Activated naive CD8-positive, alpha-beta T cell treated with anti-CD3 and anti-CD28 coated beads, Interleukin-2, amount 10 ng/mL, durations not matched to agents 7 days and 5 days (primary cell): ENCODE data around the gene PYCR2. TPM values are rescaled to one million over a fixed set of nuclear protein-coding genes. Genes with fewer than 3 reads are reported as not detected.
"Not testable (repeated sequence)": the region's sequence is repeated elsewhere in the genome, so short reads cannot be mapped to it uniquely, and the experiment has no call there.

Experiments used
- ATAC-seq: fragments of 150-1000 bp; cut with Tn5 transposase; one replicate; pipeline ENCODE4 v1.10.0; 2021; ENCODE audit warnings: low read depth, moderate library complexity
- POLR2A ChIA-PET: fragments of 350-600 bp; sonication (Branson Sonifier 250); formaldehyde crosslinking; loops from one replicate; lab custom pipeline; 2021; ENCODE audit warnings: antibody characterized with exemption; lab: Charles Lee
- DNase-seq: peaks from one replicate; pipeline ENCODE4 v3.0.0; 2021
- H3K27ac Mint-ChIP-seq: one replicate; pipeline ENCODE4 v1.8.0; 2022; ENCODE audit warnings: mild to moderate bottlenecking, mixed read lengths
- H3K27me3 Mint-ChIP-seq: one replicate; pipeline ENCODE4 v1.8.0; 2022; ENCODE audit warnings: mild to moderate bottlenecking, moderate library complexity, mixed read lengths
- H3K36me3 Mint-ChIP-seq: one replicate; pipeline ENCODE4 v1.8.0; 2021; ENCODE audit warnings: mild to moderate bottlenecking, mixed read lengths
- H3K4me1 Mint-ChIP-seq: one replicate; pipeline ENCODE4 v1.8.0; 2021; ENCODE audit warnings: mixed read lengths
- H3K4me3 Mint-ChIP-seq: one replicate; pipeline ENCODE4 v1.8.0; 2022; ENCODE audit warnings: mild to moderate bottlenecking, moderate library complexity, mixed read lengths
- H3K9me3 Mint-ChIP-seq: one replicate; pipeline ENCODE4 v1.8.0; 2021; ENCODE audit warnings: mixed read lengths
- total RNA-seq, 2 experiments: library from RNA; stranded (reverse); gene quantifications; one replicate each; pipeline ENCODE4 v1.2.3, GENCODE V29; 2021

The PYCR2 gene
- total RNA-seq, 2 experiments from 2014 or later, result 118 to 125 TPM

DNA sequence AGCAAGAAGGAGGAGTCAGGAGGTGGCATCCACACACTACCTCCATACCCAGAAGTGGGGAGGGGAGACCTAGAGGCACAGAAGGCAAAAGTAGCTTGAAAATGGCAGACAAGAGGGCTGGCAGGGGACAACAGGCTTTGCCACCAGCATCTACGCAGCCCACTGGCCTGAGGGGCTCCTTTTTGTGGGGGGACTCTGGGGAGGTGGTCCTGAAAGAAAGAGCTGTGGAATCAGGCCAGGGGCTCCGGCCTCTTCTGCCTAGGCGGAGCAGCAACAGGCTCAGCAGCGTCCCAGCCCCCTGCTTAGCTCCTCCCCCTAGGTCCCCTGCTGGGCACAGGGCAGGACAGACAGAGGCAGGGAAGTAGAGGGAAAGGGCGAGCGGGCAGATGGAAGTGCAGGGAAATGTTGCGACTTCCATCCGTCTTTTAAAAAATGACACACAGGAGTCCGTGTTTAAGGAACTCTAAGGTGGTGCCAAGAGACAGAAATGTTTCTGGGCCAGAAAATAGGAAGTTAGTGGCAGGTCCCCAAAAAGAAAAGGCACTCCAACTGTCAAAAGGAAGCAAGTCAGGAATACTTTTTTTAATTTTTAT, 27.0 kb upstream of the PYCR2 start:
- H3K4me1 Mint-ChIP-seq, result no peaks in the 10 kb centered on the region
- no peak for DNase-seq
- no peak for ATAC-seq

DNA sequence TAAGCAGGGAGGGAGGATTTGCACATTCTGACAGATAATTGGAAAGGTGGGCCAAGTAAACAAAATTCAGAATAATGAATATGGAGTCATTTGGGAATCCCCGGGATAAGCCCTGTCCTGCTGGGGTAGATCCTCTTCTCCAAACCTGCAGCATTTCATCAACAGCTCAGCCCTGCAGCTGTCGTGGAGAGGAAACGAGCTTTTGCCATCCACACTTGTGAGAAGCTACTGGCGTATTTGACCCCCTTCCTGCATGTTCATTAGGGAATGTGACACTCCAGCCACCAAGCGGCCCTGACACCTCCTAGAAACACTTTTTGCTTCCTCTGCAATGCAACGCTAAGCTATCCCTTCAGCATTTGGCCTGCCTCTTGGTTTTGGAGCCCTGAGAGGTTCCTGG, 25.0 kb upstream of the PYCR2 start:
- H3K9me3 Mint-ChIP-seq, result no peaks in the 10 kb centered on the region
- H3K4me1 Mint-ChIP-seq, result peaks cover 12% of the 10 kb centered on the region
- peaks cover 26% of the 10 kb centered on the region for H3K27me3 Mint-ChIP-seq
- no peak overlapping the region for H3K4me3 Mint-ChIP-seq
- no peaks in the 10 kb centered on the region for H3K36me3 Mint-ChIP-seq
- H3K27ac Mint-ChIP-seq, result no peak overlapping the region
- POLR2A ChIA-PET, result no interaction called here
- ATAC-seq (no peak), DNase-seq (no peak)

More for the DNA sequence above, 27.0 kb upstream of the PYCR2 start:
- H3K4me3 Mint-ChIP-seq, result no peak overlapping the region
- no peak overlapping the region for H3K27ac Mint-ChIP-seq
- H3K27me3 Mint-ChIP-seq, result peaks cover 25% of the 10 kb centered on the region
- H3K9me3 Mint-ChIP-seq, result no peaks in the 10 kb centered on the region
- no peaks in the 10 kb centered on the region for H3K36me3 Mint-ChIP-seq
- POLR2A ChIA-PET, result no interaction called here

DNA sequence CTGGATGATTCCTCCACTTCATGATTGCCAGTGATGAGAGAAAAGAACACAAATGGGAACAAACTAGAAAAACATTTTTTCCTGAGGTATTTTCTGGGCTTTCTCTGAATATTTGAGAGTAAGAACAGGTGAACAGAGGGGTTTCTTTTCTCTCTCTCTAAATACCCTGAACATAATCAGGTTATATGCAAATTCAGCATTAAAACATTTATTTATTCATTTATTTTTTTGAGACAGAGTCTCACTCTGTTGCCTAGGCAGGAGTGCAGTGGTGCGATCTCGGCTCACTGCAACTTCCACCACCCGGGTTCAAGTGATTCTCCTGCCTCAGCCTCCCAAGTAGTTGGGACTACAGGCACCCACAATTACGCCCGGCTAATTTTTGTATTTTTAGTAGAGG, 22.8 kb upstream of the PYCR2 start:
- H3K27ac Mint-ChIP-seq, result no peak overlapping the region
- peaks cover 15% of the 10 kb centered on the region for H3K27me3 Mint-ChIP-seq
- no peaks in the 10 kb centered on the region for H3K36me3 Mint-ChIP-seq
- DNase-seq, result no peak
- H3K4me3 Mint-ChIP-seq, result no peak overlapping the region
- ATAC-seq, result no peak
- H3K4me1 Mint-ChIP-seq, result peaks cover 15% of the 10 kb centered on the region
- POLR2A ChIA-PET, result no interaction called here
- H3K9me3 Mint-ChIP-seq, result no peaks in the 10 kb centered on the region

DNA sequence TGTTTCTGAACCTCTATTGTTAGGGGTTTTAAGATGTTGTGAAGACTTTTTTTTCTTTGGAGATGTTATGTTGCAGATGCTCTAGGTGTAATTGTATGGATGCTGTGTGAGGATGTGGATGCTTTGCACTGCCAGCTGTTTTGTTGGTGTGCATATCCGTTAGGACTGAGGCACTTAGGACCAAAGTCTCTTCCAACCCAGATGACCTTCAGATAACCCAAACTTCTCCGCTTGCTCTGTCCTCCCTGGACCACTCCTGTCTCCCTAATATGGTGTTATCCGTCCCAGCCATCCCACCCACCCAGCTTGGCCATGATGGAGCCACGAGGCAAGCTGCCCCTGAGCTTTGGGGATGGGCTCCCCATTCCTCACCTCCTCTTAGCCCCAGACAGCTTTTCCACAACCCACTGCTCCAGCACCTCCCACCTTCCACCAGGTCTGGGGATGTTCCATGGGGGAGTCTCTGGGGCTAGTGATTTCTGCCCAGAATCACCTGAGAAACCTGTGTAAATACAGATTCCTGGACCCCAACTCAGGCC, 22.1 kb upstream of the PYCR2 start:
- H3K4me3 Mint-ChIP-seq, result no peak overlapping the region
- peaks cover 10% of the 10 kb centered on the region for H3K27me3 Mint-ChIP-seq
- H3K36me3 Mint-ChIP-seq, result no peaks in the 10 kb centered on the region
- POLR2A ChIA-PET, result interaction anchor here (0.7 kb wide), 1 partner anchor 16 kb away, joined by 3 read pairs; no protein-coding TSS in a partner anchor
- peaks cover 18% of the 10 kb centered on the region for H3K4me1 Mint-ChIP-seq
- no peak for DNase-seq
- H3K27ac Mint-ChIP-seq, result no peak overlapping the region
- ATAC-seq, result no peak
- no peaks in the 10 kb centered on the region for H3K9me3 Mint-ChIP-seq

DNA sequence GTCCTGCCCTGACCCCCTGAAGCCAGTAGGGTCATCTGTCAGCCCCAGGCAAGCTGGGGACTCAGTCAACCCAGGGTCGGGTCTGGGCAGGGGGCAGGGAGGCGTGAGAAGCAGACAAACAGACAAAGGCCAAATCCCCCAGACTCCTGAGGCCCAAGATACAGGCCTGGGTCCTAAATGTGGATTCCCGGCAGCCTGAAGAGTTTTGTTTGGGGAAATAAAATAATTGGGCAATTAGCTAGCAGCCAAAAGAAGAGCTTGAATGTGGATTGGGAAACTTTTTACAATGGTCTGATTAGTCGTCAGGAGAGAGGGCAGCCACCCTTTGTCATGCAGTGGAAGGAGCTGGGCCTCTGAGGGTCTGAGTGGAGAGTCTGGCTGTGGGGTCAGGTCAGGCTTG, 21.5 kb upstream of the PYCR2 start:
- no peak overlapping the region for H3K27ac Mint-ChIP-seq
- ATAC-seq (no peak), DNase-seq (no peak)
- H3K4me1 Mint-ChIP-seq, result peaks cover 18% of the 10 kb centered on the region
- peaks cover 5% of the 10 kb centered on the region for H3K27me3 Mint-ChIP-seq
- POLR2A ChIA-PET, result interaction anchor here (0.7 to 2.4 kb wide), 5 partner anchors 17 to 116 kb away, joined by 3 to 12 read pairs (median 5); partner anchors contain the start of gene H3-3A
- H3K36me3 Mint-ChIP-seq, result no peaks in the 10 kb centered on the region
- no peaks in the 10 kb centered on the region for H3K9me3 Mint-ChIP-seq
- no peak overlapping the region for H3K4me3 Mint-ChIP-seq

DNA sequence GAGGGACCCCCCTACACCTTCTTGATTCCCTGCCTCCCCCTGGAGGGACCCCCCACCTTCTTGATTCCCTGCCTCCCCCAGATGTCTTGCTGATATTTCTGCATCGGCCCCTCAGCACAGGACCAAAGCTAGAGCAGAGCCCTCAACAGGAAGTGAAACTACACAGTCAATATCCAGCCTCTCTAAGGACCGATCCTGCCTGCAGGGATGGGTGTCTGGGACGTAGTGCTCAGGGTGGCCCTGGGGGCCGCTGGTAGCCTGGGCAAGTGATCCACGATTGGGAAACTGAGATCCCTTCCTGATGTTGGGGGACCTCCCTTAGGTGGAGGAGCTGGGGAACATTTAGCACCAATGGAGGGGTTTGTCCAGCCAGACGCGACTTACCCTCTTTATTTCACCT, 20.9 kb upstream of the PYCR2 start:
- no peaks in the 10 kb centered on the region for H3K36me3 Mint-ChIP-seq
- H3K4me3 Mint-ChIP-seq, result peak overlapping the region; percentile 62
- H3K9me3 Mint-ChIP-seq, result no peaks in the 10 kb centered on the region
- H3K4me1 Mint-ChIP-seq, result peaks cover 18% of the 10 kb centered on the region
- ATAC-seq (peak; percentile 86), DNase-seq (peak; percentile 43)
- H3K27me3 Mint-ChIP-seq, result peaks cover 4% of the 10 kb centered on the region
- POLR2A ChIA-PET, result interaction anchor here (1.2 to 2.4 kb wide), 4 partner anchors 16 to 117 kb away, joined by 4 to 12 read pairs (median 6); partner anchors contain the start of gene H3-3A
- peak overlapping the region; percentile 91 for H3K27ac Mint-ChIP-seq

DNA sequence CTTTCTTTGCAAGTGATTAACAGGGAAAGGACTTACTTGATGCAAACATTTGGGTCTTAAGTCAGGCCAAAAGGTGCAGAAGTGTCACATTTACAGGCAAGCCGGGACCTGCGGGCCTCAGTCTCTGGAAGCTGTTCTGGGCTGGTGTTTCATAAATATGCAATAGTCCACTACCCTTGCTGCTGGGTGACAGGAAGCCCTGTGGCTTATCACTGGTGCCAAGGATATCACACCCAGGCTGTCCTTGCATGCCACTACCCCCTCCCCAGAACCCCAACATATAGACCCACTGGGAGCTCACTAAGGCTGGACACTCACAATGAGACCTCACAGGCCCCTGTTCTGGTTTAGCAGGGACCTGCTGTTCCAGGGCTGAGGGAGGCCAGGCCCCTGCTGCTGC, 20.3 kb upstream of the PYCR2 start:
- no peaks in the 10 kb centered on the region for H3K36me3 Mint-ChIP-seq
- H3K9me3 Mint-ChIP-seq, result no peaks in the 10 kb centered on the region
- peak; percentile 24 for ATAC-seq
- H3K27me3 Mint-ChIP-seq, result peaks cover 4% of the 10 kb centered on the region
- no peak for DNase-seq
- POLR2A ChIA-PET, result interaction anchor here (1.2 to 2.4 kb wide), 4 partner anchors 15 to 118 kb away, joined by 4 to 12 read pairs (median 6); partner anchors contain the start of gene H3-3A
- H3K4me1 Mint-ChIP-seq, result peaks cover 18% of the 10 kb centered on the region
- H3K27ac Mint-ChIP-seq, result peak overlapping the region; percentile 91
- no peak overlapping the region for H3K4me3 Mint-ChIP-seq

DNA sequence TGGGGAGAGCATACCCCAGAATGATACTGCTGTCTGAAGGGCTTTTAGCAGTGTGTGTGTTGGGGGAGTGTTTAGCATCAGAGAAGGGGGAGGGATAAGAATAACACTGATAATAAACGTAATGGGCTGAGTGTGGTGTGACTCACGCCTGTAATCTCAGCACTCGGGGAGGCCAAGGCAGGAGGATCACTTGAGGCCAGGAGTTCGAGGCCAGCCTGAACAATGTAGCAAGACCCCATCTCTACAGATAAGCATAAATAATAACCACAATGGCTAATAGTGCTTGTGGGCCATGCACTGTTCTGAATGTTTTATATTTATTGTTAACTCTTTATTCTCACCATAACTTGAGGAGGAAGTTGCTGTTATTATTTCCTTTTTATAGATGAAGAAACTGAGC, 19.5 kb upstream of the PYCR2 start:
- H3K9me3 Mint-ChIP-seq, result no peaks in the 10 kb centered on the region
- DNase-seq, result no peak
- H3K4me3 Mint-ChIP-seq, result no peak overlapping the region
- POLR2A ChIA-PET, result interaction anchor here (1.9 to 2.4 kb wide), 2 partner anchors 15 to 20 kb away, joined by 8 to 12 read pairs; no protein-coding TSS in a partner anchor
- ATAC-seq, result no peak
- H3K27me3 Mint-ChIP-seq, result peaks cover 4% of the 10 kb centered on the region
- peaks cover 18% of the 10 kb centered on the region for H3K4me1 Mint-ChIP-seq
- H3K27ac Mint-ChIP-seq, result no peak overlapping the region
- no peaks in the 10 kb centered on the region for H3K36me3 Mint-ChIP-seq

DNA sequence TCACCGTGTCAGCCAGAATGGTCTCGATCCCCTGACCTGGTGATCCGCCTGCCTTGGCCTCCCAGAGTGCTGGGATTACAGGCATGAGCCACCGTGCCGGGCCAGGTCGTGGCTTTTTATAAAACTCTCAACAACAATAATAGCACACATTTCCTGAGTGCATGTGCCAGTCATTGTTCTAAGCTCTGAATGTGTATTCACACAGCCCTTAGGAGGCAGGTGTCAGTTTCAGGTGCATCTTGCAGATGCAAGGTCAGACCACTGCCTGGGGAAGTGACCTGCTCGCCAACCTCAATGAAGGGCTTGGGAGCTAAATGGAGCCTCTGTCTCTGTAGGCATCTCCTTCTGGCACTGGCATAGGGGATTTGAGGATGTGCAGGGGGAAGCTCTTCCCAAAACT, 18.5 kb upstream of the PYCR2 start:
- ATAC-seq (no peak), DNase-seq (no peak)
- H3K27ac Mint-ChIP-seq, result no peak overlapping the region
- POLR2A ChIA-PET, result interaction anchor here (0.6 kb wide), 1 partner anchor 12 kb away, joined by 4 read pairs; no protein-coding TSS in a partner anchor
- H3K4me3 Mint-ChIP-seq, result no peak overlapping the region
- no peaks in the 10 kb centered on the region for H3K36me3 Mint-ChIP-seq
- no peaks in the 10 kb centered on the region for H3K9me3 Mint-ChIP-seq
- H3K4me1 Mint-ChIP-seq, result peaks cover 18% of the 10 kb centered on the region
- peaks cover 4% of the 10 kb centered on the region for H3K27me3 Mint-ChIP-seq

DNA sequence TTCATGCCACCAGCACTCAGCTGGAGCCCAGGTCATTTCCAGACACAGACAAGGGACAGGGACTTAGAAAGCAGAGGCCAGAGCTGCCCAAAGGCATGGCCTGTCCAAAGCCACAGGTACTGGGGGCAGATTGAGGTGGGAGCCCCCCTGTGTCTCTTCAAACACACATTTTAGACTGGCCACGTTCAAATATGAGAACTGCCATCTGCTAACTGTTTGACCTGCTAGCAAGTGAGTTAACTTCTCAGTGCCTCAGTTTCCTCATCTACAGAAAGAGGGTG, 17.8 kb upstream of the PYCR2 start:
- POLR2A ChIA-PET, result no interaction called here
- H3K27me3 Mint-ChIP-seq, result peaks cover 4% of the 10 kb centered on the region

DNA sequence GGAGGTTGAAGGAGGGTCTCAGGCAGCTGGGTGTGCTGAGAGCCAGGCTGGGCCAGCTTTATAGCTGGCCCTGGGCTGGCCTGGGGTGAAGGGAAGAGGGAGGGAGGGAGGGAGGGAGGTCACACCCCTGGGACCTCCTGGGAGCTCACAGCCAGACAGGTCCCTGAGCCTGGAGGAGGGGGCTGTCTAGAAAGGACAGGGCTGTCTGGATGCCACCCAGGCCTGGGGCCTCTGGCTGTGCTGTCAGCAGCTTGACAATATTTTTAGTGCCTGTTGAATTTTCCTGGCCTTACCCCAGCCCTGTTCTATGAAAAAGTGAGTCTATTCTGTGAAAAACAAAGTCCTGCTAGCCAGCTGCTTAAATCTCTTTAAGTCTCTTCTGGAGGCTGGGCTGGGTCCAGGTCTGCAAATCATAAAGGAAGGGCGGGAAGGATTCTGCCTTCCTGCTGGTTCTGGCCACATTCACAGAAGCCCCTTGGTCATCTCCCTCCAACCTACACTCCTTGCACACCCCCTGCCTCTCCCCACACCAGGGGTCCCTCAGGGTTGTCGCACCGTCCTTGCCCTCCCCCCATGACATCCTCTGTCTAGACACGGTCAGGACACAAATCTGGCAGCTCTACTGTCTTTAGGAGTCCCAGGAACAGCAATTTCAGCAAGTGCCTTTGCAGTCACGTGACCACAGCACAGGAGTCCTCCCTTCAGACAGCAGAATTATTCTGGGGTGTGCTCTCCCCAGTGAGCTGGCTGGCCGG, 17.3 kb upstream of the PYCR2 start, which contains the start of gene LEFTY2:
Gene LEFTY2, minus strand, starts transcription at position 34 of the 755 bp plus-strand sequence. CDS start 80 bp downstream, outside the sequence.
- DNase-seq (no peak), ATAC-seq (no peak)
- H3K4me1 Mint-ChIP-seq, result peaks cover 18% of the 10 kb centered on the region
- peaks cover 4% of the 10 kb centered on the region for H3K27me3 Mint-ChIP-seq
- H3K27ac Mint-ChIP-seq, result no peak within 1 kb of the TSS
- no peaks in the 10 kb centered on the region for H3K36me3 Mint-ChIP-seq
- no peaks in the 10 kb centered on the region for H3K9me3 Mint-ChIP-seq
- no peak within 1 kb of the TSS for H3K4me3 Mint-ChIP-seq
- POLR2A ChIA-PET, result no interaction called here

More for the DNA sequence above, 17.8 kb upstream of the PYCR2 start:
- Mint-ChIP-seq H3K4me1 (peaks cover 18% of the 10 kb centered on the region), H3K4me3 (no peak overlapping the region), H3K36me3 (no peaks in the 10 kb centered on the region), H3K9me3 (no peaks in the 10 kb centered on the region), H3K27ac (no peak overlapping the region)
- DNase-seq, result no peak
- no peak for ATAC-seq

DNA sequence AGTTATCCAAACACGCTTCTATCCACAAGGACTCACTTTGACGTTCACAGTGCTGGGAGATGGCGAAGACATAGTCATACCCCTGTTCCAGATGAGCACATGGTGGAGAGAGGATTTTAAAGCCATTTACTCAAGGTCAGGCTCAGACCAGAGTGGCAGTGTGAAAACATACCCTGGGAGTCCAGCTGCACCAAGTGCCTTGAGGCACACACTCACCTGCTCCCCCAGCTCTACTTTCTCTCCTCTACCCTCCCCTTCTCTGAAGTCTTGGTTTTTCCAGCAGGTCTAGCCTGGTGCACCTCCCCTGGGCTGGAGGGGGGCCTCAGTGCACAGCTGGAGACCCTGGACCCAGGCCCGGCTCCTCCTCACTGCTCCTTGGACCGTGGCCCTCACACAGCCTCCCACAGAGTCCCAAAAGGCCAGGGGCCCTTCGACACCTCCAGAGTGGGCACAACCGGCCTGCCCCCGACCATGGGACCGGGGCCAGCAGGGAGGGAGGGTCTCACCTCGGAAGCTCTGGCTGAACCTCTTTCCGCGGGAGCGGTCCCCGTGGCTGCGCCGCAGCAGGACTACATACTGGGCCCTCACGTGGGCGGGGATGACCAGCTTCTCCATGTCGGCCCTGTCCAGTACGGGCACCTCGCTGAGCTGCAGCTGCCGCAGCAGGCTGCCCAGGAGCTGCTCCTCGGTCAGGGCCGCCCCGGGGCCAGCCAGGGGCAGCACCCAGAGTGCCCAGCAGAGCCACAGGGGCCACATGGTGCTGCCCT, 16.5 kb upstream of the PYCR2 start:
- Mint-ChIP-seq H3K27me3 (peaks cover 2% of the 10 kb centered on the region), H3K4me1 (peaks cover 18% of the 10 kb centered on the region), H3K4me3 (no peak overlapping the region), H3K36me3 (no peaks in the 10 kb centered on the region), H3K27ac (no peak overlapping the region), H3K9me3 (no peaks in the 10 kb centered on the region)
- POLR2A ChIA-PET, result no interaction called here
- DNase-seq, result no peak
- no peak for ATAC-seq

DNA sequence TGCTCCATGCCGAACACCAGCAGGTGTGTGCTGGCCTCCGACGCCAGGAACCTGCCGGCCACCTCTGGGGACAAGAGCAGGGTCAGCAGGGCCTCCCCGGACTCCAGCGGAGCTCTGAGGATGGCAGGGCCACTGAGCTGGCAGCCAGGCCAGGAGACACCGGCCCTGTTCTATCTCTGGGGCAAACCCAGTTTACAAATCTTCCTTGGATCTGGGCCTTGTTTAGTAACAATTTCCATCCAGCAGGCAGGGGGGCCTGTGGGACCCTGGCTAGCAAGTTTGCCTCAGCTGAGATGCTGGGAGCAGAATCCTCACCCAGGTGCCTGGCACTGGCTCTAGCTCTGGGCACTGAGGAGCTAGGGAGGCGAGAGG, 15.9 kb upstream of the PYCR2 start:
- H3K4me3 Mint-ChIP-seq, H3K36me3 Mint-ChIP-seq, H3K9me3 Mint-ChIP-seq, POLR2A ChIA-PET, ATAC-seq, DNase-seq, H3K27me3 Mint-ChIP-seq, H3K27ac Mint-ChIP-seq: not testable (repeated sequence)
- peaks cover 15% of the 10 kb centered on the region for H3K4me1 Mint-ChIP-seq
